ENCODE measurements around the gene IDUA.
"Not testable (repeated sequence)": the region's sequence is repeated elsewhere in the genome, so short reads cannot be mapped to it uniquely, and the experiment has no call there.

The IDUA gene

DNA sequence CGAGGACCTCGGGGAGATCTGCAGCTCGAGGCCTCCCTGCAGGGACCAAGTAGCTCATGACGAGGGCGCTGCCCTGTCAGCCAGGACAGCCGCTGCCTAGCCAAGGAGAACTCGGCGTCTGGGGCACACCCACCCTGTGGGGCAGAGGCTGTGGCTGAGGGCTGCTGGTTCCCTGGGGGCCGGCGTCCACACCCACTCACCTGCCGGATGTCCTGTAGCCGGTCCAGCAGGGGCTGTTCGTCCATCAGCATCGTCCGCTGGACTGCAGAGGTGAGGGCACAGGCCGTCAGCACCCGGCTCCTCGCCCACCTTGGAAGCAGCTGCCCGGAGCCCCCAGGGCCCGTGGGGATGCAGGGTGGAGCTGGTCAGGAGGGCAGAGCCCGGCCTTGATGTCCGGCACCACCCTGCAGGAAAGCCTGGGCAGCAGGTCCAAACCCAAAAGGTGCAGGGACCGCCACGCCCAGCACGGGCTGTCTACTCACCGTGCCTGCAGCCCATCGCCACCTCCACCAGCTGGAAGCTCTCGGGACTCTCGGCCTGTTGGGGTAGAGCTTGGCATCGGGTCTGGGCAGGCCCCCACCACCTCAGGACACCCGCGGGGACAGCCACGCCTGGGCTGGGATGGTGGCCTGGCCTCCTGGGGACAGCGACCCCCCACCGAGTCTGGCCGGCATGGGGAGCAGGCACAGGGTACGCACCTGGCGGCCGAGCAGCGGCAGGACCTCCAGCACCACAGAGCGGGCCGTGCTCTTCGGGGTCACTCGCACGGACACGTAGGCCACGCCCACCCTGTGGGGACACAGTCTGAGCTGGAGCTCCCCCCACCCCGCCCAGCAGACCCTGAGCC is 20.4 kb upstream of the IDUA start:
- DNase-seq (ENCODE audit: low read depth in 2 of 3, low spot score in 1 of 3): no peak

DNA sequence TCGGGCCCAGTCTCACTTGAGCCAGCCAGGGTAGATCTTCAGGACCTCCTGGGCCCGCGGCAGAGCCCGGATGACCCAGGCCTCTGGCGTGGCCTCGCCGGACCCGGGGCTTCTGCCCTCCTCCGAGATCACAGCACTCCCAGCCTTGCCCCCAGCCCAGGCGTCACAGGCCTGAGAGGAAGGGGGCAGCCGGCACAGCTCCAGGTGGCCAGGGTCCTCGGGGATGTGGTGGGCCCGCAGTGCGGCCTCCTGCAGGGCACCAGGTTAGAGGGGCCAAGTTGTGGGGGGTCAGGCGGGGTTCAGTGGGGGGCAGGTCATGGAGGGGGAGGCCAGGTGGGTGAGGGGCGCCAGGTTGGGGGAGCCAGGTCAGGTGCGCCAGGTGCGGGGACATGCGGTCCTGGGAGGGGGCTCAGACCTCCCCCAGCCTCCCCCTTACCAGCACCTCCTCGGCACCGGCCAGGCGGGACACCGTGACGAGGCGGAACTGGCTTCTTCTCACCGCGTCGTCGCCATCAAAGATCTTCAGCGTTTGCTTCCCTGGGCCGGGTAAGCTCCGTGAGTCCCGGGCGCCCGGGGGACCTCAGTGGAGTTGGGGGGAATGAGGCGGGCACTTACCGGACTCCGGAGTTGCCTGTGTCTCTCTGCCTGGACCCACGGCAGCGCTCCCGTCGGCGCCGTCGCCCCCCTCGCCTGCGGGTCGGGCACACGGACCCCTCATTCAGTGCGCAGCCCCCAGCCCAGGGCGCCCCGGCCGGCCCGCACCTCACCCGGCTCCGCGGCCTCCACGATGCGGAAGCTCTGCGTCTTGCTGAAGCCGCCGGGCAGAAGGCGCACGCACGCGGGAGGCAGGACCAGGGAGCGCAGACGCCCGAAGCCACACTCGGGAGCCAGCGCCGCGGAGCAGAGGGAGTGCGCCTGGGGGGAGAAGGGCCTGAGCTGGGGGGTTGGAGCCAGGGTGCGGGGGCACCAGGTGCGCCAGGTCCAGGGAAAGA is 19.4 kb upstream of the IDUA start:
- DNase-seq (ENCODE audit: low read depth in 2 of 3, low spot score in 1 of 3): no peak

DNA sequence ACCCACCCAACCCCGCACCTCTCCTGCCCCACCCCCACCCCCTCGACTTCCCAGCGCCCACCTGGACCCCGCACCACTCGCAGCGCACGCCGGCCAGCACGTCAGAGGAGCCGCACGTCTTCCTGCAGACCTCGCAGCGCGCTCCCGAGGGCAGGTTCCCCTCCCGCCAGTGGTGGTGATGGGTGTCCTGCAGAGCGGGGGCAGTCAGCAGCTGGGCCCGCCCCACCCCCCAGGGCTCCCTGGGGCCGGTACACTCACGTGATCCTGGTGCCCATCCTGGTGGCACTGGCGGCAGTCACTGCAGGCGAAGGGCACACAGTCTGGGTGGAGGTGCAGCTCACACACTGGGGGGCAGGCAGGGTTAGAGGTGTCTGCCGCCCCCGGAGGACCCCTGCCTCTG is 18.6 kb upstream of the IDUA start:
- no peak for DNase-seq (ENCODE audit: low read depth in 2 of 3, low spot score in 1 of 3)

DNA sequence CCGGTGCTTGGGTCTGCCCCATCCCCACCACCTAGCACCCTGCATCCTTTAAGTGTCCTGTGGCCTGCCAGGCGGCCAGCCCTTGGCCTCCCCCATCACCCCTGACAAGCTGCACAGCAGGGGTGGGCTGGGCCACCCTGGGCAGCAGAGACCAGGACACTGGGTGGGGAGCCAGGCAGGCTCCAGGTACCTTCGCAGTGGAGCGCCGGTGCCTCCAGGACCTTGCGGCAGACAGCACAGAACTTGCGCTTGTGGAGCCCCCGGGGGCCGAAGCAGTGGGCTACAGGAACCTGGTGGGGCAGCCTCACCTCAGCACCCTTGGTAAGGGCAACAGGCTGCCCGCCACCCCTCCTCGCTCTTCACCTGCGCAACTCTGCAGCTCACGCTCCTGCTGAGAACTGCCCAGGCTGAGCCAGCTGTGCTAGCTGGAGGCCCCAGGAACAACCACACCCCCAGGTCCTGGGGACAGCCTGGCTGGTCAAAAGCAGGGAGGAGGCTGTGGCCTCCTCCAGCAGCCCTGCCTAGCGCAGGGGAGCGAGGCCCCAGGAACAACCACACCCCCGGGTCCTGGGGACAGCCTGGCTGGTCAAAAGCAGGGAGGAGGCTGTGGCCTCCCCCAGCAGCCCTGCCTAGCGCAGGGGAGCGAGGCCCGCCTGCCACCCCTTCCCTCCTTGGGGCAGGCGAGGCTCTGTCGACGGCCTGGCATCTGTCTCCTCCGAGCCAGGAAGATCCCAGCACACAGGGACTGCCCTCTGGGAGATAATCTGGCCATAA is 18.0 kb upstream of the IDUA start:
- no peak for DNase-seq (ENCODE audit: low read depth in 2 of 3, low spot score in 1 of 3)

DNA sequence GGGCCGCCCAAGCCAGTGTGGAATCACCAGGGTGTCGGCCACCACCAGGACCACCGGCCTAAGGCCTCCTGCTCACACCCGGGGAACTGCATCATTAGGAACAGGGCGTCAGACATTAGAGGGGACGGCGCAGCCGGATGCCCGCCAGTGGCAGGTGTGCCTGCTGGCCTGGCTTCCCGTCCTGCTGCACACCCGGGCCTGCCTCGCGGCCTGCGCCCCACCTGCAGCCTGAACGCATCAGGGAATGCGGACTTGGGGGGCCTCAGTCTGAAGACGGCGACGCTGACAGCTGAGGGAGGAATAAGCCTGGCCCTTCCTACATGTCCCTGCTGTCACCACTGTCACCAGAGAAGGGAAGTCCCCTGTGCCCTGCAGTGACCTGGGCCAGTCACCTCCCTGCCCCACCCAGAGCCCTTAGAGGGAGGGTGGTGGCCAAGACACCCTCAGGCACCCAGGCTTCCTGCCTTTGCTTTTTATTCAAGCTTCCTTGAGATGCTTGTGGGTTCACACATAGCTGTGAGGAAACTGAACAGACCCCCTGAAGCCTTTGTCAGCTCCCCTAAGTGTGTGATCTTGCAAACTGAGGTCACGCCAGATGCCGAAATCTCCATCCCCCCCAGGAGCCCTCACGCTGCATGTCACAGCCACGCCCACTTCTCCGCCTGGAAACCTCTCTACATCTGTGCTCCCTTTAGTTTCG is 16.6 kb upstream of the IDUA start:
- no peak for DNase-seq (ENCODE audit: low read depth in 2 of 3, low spot score in 1 of 3)

DNA sequence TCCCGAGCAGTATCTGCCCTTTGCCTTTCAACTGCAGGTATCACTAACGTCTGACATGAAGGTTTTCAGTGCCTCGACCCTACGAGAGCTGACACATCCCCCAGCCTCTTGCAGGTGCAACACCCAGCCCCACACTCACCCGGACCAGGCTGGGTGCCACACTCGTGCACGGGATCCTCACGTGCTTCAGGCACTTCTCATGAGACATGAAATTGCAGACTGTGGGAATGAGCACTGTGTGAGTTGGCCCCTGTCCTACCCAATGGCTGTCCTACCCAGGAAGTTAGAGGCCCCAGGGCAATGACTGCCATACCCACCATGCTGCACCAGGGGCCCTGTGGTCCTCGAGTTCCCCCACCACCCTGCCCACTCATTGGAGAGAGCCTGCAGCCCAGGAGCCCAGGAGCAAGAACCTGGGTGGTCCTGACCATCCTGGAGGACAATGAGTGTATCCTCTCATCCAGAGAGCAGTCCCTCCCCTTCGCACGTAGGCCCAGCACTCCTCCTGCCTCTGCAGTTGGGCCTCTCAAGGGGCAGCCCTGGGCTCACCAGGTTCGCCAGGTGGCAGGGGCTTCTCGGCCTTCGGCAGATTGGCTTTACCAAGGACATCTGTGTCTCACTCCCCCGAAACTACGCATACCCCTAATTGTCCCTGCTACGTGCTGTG is 15.9 kb upstream of the IDUA start:
- no peak for DNase-seq (ENCODE audit: low read depth in 2 of 3, low spot score in 1 of 3)

DNA sequence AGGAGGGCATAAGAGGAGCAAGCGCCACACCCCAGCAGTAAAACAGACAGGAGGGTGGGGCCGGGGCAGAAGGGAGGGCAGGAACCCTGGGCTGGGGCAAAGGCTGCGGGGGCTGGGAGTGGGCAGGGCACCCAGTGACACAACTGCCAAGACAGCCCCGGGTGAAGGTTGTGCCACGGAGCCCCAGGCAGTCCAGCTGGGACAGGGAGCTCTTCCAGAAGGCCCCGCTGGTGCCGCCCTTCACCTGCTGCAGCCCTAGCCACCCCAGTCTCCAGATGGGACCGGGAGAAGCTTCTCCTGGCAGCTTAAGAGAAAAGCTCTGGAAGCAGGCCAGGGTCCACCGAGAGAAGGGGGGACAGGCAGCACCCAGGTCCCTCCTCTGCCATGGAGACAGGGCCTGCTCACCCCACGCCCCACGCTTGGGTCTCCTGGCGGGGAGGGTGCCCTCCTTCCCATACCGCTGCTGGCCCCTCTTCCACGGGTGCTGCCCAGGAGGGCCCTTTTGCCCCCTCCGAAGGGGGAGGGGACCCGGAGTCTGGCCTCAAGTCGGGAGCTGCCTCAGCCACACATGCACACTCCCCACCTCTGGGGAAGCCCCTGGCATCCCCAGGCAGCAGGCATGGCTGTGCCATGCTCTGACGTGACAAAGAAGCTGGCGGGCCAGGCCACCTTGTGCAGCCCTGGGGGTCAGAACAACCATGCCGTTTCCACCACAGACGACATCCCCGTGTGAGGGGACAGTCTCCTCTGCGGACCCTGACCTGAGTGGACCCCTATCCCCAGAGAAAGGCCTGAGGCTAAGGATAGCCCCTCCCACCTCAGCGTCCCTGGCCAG is 15.0 kb upstream of the IDUA start:
- no peak for DNase-seq (ENCODE audit: low read depth in 2 of 3, low spot score in 1 of 3)

DNA sequence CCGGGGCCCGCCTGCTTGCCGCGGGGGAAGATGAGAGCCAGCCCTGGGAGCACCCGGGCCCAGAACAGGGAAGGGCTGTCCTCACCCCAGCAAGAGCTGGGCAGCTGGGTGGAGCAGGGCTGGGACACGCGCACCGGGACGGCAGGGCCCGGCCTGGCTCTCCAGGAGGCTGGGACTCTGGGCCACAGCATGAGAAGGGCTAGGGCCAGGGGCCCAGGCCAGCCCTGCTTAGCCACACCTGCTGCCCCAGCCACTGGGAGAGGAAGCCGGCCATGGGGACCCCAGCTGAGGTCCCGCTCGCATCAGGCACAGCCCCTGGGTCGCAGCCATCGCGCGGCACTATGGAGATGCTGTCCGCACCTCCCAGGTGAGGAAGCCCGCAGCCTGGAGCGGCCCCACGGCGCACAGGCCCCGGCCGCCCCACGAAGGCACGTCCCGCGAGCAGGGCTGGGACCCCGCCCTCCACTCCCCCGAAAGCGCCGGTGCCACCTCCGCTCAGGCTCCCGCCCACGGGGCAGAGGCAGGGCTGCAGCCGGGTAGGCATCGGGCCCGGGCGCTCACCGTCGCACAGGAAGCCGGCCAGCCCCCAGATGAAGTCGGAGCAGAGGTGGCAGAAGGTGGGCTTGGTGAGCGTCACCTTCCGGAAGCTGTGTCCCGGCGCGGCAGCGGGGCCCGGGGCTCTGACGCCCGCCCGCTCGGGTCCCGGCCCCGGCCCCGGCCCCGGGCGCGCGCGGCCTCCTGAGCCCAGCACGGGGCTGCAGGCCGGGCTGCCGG is 14.0 kb upstream of the IDUA start:
- DNase-seq (ENCODE audit: low read depth in 2 of 3, low spot score in 1 of 3): peak in 1 of 3 donors; percentile 30

DNA sequence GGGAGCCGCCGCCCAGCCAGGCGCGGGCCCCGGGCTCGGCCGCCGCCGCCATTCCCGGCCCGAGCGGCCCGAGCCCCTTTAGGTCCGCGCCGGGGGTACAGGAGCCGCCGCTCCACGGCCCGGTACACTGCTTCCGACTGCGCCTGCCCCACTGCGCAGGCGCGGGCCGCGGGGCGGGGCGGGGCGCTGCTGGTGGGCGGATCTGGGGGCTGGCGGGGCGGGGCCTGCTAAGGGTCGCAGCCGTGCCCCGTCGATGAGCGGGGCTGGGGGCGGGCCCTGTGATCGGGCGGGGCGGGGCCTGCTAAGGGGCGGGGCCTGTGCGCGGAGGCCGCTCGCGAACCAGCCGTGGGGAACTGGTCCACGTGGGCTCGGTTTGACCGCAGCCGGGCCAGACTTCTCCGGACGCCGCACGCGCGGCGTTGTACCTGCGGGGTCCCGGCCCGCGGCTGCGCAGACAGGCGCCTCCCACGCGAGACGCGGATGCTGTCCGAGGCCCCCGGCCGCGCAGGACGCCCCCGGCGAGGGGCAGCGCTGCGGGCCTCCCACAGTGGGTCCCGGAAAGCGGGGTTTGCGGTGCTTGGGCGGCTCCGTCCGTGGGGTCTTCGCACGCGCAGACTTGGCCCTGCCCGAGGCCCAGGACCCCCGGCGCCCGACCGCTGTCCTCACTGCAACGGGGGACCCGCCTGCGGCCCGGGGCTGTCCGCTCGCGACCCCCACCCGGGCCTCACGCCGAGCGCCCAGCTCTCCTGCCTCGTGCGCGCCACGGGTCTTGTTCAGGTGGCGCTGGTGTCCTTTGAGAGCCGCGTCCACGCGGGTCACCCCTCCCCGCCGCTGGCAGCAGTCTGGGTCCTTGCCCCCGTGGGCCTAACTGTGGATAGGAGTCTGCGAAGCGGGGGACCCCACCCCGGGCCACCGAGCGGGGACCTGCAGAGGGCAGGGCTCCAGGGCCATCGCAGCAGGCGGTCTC is 13.1 kb upstream of the IDUA start, which contains the start of gene DGKQ:
DGKQ (minus strand) TSS at position 139 of the 967 bp plus-strand sequence; CDS start at position 52, 87 bp downstream.
- DNase-seq (ENCODE audit: low read depth in 2 of 3, low spot score in 1 of 3): peak; percentile 79 to 82 (median 79)

DNA sequence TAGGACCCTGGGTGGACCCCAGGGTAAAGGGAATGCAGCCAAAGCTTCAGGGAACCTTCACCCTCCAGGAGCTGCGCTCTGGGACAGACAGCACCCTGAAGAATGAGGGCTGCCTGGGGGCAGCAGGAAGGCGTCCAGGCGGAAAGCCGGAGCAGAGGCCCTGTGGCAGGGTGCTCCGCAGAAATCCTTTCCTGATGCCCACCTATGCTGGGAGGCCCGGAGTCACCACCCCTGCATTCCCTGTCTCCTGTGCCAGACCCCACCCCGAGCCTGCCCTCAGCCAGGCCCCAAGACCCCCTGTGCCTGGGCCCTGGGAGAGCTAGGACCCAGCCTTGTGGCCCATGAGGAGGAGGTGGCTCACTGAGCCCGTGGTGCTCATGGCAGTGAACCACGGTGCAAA is 12.2 kb upstream of the IDUA start:
- DNase-seq (ENCODE audit: low read depth in 2 of 3, low spot score in 1 of 3): no peak

DNA sequence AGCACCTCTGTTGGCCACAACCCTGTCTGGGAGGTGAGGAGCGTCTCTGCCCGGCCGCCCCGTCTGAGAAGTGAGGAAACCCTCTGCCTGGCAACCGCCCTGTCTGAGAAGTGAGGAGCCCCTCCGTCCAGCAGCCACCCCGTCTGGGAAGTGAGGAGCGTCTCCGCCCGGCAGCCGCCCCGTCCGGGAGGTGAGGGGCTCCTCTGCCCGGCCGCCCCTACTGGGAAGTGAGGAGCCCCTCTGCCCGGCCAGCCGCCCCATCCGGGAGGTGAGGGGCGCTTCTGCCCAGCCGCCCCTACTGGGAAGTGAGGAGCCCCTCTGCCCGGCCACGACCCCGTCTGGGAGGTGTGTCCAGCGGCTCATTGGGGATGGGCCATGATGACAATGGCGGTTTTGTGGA is 10.8 kb upstream of the IDUA start:
- DNase-seq (ENCODE audit: low read depth in 2 of 3, low spot score in 1 of 3): not testable (repeated sequence)

DNA sequence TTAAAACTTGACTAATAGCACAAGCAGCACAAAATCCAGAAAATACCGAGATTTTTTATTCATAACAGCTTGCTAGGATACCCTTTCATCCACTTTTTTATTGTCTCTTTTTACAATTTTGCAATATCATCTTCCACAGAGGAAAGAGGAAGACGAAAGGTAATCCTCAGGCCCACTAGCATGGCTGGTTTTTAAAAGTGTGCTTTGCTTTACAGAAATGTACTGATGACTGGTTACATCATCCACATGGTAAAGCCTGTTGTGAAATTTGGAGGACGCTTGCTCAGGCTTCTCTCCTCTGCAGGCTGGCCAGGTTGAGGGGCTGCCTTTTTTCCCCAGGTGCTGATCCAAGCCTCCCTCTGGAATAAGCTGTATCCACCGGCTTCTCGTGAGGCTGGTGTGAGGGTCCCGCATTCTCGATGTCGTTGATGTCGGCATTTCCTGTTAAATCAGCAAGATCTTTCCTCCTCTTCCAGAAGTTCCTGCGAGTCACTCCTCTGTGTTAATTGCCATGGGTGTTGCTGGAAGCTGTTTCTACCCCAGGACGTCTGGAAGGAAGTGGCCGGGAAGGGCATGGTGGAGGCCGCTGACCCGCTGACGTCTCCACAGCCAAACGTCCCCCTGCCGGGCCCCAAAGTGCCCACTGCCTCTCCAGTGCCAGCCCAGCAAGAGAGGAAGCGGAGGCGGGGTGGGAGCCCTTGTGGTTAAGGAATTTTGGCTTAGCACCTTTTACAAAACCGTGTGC is 7.7 kb upstream of the IDUA start:
- DNase-seq (ENCODE audit: low read depth in 2 of 3, low spot score in 1 of 3): no peak

DNA sequence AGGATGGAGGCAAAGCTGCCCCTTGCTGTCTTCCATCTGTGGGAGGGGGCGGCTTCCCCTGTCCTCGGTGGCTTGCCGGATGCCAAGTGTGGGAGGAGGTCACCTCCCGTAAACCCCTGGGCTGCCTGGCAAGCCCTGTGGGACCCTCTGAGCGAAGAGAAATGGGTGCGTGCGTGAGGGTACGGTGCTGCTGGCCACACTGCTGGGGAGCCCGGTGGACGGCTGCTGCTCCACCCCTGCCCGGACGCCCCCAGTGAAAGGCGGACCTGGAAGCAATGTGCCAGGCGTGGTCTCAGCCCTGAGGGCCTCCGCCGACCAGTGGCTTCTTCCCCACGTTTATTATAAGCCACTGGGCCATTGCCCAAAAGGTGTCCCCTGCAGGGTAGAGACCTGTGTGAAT is 4.6 kb upstream of the IDUA start:
- no peak for DNase-seq (ENCODE audit: low read depth in 2 of 3, low spot score in 1 of 3)

DNA sequence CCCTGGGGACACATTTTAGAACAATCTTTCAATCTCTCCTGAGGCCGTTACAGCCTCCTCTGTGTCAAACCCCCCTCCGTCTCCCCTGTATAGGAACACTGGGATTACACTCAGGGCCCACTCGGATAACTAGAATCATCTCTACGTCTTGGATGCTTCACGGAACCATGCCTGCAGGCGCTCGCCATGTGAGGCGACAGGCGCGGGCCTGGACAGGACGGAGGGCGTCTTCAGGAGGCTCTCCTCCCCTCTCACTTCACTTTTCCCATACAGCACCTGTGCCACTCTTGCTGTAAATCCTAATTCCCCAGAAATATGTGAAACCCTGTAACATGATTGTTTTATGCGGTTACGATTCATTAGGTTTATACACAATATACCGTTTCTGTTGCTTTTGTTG is 4.0 kb upstream of the IDUA start:
- DNase-seq (ENCODE audit: low read depth in 2 of 3, low spot score in 1 of 3): no peak

DNA sequence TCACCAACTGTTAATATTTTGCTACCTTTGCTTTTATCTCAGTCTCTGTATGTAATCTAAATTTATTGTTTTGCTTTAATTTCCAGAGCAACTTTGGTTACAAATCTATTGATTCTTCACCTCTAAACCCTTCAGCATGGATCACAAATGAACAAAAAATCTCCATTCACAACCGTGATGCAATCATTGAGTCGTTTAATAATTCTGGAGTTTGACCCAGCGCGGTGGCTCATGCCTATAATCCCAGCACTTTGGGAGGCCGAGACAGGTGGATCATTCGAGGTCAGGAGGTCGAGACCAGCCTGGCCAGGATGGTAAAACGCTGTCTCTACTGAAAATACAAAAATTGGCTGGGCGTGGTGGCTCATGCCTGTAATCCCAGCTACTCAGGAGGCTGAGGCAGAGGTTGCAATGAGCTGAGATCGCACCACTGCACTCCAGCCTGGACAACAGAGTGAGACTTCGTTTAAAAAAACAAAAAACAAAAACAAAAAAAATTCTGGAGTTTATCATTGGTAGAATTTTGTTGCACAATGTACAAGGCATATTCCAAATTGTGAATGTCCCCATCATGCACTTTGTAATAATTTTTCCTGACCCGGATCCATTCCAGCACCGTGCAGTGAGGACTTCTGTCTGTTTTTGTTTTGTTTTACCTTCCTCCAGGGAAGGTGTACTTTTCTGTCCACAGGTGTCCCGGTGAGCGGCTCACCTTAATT is 2.3 kb upstream of the IDUA start:
- DNase-seq (ENCODE audit: low read depth in 2 of 3, low spot score in 1 of 3): no peak

Measured in stimulated activated CD4-positive, alpha-beta T cell treated with anti-CD3 and anti-CD28 coated beads, Interleukin-12 subunit alpha, Interleukin-12 subunit beta, amount 100 ng/mL, for 48 hours (primary cell).